GM19324 (cell line): ENCODE results near the gene CRYGC.

Experiments
- ATAC-seq: cut with Tn5 transposase; IDR thresholded peaks from one replicate; pipeline ENCODE4 v1.9.1; 2021; ENCODE audit warnings: mild to moderate bottlenecking, moderate library complexity; ENCODE audit not compliant: unreplicated experiment, low FRiP score

The CRYGC gene

GRCh38 chr2:208129744-208130711 is at the start of gene CRYGC:
CRYGC (minus strand) TSS chr2:208129828; CDS start chr2:208129792, 36 bp downstream.
- no peak for ATAC-seq

- ATAC-seq, result no peak
These were observed 49.5 kb upstream of the CRYGC start for GRCh38 chr2:208179028-208179609.

GRCh38 chr2:208175840-208176153 is 46.2 kb upstream of the CRYGC start:
- ATAC-seq, result no peak

DNA sequence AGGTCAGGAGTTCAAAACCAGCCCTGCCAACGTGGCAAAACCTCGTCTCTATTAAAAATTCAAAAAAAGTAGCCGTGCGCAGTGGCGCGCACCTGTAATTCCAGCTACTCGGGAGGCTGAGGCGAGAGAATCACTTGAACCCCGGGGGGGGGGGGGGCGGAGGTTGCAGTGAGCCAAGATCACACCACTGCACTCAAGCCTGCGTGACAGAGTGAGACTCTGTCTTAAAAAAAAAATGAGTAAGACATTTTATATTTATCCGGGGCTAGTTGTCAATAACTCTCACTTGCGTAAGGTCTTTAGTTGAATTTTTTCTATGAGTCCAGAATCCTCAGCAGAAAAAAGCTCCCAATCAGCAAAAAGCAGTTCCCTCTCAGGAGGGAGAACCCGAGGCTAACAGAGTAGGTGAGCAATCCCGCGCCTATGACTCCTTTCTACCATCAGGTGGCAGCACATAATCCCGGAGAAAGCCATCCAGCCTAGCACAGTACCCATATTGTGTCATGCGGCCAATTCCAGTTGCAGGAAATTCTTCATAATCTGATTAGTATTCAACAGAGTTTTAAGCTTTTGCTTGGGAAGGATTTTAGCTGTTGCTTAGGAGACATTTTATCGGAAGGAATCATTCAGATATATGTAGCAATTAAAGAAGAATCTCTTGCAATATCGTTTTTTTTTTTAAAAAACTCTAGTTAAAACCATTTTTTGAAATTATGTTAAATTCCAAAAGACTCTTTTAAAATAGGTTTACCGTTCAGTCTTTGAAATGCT is 45.6 kb upstream of the CRYGC start:
- peak; percentile 96 for ATAC-seq

- ATAC-seq, result no peak
These were observed 44.5 kb upstream of the CRYGC start for GRCh38 chr2:208174144-208174543.

- no peak for ATAC-seq
These were observed 42.5 kb upstream of the CRYGC start for GRCh38 chr2:208172125-208172524.

GRCh38 chr2:208164951-208165755 is 35.5 kb upstream of the CRYGC start:
- ATAC-seq, result no peak

DNA sequence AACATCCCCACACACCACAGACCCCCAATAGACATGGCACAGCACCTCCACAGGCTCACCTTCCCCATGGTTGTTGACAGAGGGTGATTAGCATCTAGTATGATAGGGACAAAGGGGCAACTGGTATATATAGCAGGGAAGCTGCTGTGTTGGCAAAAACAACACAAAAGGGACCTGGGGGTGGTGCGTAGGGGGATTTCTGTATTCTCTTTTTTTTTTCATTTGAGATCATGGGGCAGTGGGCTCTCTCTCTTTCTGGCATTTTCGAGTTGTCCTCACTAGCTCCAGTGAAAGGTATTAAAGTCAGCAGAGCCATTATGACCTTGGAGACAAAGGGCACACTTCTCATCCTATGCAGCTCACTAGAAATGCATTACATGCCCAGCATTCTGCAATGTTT is 33.9 kb upstream of the CRYGC start, which contains the start of gene CRYGA:
CRYGA (minus strand) TSS at position 101 of the 400 bp plus-strand sequence; CDS start at position 68, 33 bp downstream.
- ATAC-seq, result no peak

DNA sequence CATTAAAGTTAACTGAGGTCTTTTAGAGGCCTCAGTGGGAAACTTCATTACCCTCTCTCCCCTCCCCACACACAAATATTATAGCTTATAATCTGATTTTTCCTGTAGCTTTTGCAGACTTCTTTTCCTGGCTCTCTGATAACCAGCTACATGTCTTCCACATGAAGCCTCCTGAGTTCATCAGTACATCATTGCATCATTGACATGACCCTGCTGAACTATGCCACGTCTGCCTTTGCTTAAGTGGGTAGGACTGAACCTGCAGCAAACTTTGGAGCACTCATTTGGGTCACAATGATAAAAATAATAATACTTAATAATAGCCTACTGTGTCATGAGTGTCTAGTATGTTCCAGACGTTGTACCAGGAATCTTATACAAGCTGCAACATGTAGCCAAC is 26.8 kb upstream of the CRYGC start:
- ATAC-seq, result no peak

- no peak for ATAC-seq
These were observed 23.5 kb upstream of the CRYGC start for GRCh38 chr2:208153156-208153555.

GRCh38 chr2:208150956-208151355 is 21.3 kb upstream of the CRYGC start:
- ATAC-seq, result no peak

GRCh38 chr2:208150094-208150493 is 20.5 kb upstream of the CRYGC start:
- no peak for ATAC-seq

DNA sequence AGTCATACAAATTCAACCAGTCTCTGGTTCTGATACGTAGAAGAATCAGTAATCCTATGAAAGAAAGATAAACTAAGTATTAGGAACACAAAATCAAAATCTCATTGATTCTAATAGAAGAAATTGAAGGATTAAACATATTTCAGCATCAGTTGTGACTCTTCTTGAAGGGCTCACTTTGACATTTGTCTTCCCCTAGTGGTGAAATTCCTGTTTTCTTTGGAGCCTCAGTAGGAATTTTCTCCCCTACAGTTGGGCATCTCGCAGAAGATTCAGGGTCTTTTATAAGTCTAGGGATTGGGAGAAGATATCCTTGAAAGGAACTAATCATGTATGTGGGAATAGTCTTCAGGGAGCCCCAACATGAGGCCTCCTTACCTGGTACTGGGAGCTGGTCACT is 19.2 kb upstream of the CRYGC start:
- ATAC-seq, result no peak

DNA sequence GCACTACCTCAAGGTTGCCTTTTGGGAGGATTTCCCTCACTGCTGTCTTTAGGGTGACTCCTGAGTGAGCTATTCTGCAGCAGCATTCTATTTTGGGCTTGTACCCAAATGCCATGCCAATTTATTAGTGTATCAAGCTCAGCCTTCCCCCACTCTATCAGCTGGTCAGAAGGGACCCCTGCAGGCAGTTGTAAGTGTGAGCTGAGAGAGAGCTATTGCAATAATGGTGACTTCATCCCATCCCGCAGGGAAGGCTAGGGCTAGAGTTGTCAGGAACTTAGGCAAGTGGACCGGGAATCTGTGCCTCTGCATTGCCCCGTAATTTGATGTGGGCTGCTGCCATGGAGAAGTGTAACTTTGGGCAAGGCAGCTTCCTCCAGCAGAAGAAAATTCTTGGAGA is 18.1 kb upstream of the CRYGC start:
- ATAC-seq, result no peak

DNA sequence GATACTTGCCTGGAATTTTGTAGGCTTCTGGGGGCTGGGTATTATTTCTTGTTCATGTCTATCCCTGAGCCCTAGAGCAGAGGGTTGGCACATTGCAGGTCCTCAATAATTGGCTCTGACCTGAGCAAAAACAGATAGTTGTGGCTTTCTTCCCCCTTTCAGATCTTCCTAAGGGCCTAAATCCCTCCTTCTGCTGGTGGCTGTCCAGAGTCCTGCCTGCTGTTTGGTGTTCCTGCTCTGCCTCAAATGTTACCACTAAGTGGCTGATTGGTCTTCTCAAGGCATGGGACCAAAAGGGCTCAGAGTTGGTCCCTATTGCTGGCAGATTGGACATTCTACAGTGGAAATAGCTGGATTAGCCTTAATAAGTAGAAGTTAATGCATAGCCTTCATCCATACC is 17.4 kb upstream of the CRYGC start:
- ATAC-seq, result no peak

GRCh38 chr2:208146006-208146405 is 16.4 kb upstream of the CRYGC start, which contains the start of gene CRYGB:
CRYGB (minus strand) TSS chr2:208146158; CDS start chr2:208146120, 38 bp downstream.
- ATAC-seq, result no peak

DNA sequence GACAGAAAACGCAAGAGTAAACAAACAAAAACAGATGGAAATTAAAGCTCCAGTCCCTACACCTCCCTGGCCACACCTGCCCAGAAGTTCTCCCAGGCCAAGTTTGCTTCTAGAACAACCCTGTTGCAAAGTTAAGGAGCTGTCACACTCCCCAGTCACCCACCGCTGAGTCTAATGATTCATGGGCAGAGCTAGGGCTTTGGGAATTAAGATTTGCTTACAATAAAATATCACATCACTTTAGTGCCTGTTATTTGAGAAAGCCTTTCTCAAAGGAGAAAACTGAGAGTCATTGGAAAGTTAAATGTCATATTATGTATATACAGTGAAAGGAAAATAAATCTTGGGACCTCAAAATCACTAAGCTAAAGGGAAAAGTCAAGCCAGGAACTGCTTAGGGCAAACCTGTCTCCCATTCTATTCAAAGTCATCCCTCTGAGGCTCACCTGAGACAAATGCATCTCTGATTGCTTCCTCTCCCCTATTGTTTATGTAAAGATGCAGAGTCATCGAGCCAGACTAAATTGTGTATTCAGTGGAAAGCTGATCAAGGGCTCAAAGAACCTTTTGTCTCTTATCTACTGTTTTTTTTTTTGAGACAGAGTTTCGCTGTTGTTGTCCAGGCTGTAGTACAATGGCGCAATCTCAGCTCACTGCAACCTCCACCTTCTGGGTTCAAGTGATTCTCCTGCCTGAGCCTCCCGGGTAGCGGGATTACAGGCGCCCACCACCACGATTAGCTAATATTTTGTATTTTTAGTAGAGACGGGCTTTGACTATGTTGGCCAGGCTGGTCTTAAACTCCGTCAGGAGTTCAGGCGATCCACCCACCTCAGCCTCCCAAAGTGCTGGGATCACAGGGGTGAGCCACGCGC is 13.5 kb upstream of the CRYGC start:
- no peak for ATAC-seq

GRCh38 chr2:208142240-208142924 is 12.8 kb upstream of the CRYGC start:
- ATAC-seq, result no peak

- no peak for ATAC-seq
These were observed 9.8 kb upstream of the CRYGC start for GRCh38 chr2:208139447-208139846.
